ENCODE data around the gene IRX4. TPM values are rescaled to one million over a fixed set of nuclear protein-coding genes. Genes with fewer than 3 reads are reported as not detected.

The IRX4 gene
- total and polyA plus RNA-seq, 9 of the 15 experiments (the other 6 are each of a cell fraction or from before 2014, with no cell fraction given): not detected

- ATAC-seq: no peak
- Histone ChIP-seq H3K9ac (ENCODE audit: insufficient read depth in 1 of 2, low read depth in 2 of 2, low read length in 2 of 2) (no peak overlapping the region), H3K27me3 (ENCODE audit: control insufficient read depth in 2 of 2, insufficient read depth in 2 of 2, low read length in 2 of 2) (peaks cover 68 to 85% of the 10 kb centered on the region in 2 experiments), H4K20me1 (replicated peaks; ENCODE audit: control insufficient read depth, insufficient read depth, low read length) (peaks cover 32% of the 10 kb centered on the region), H3K36me3 (ENCODE audit: control insufficient read depth, insufficient read depth, low read length) (peaks cover 4% of the 10 kb centered on the region; the same call in 1 of the 3 replicates), H3K9me1 (ENCODE audit: control insufficient read depth, insufficient read depth, low read length) (no peaks in the 10 kb centered on the region), H3K4me2 (ENCODE audit: insufficient read depth, low read length) (no peak overlapping the region), H3K9me3 (replicated peaks; ENCODE audit: control insufficient read depth, insufficient read depth, low read depth, low read length) (no peaks in the 10 kb centered on the region), H3K4me1 (replicated peaks in 1 of 2; ENCODE audit: control insufficient read depth in 2 of 2, insufficient read depth in 2 of 2, low read length in 2 of 2) (peaks cover 0 to 12% of the 10 kb centered on the region in 2 experiments; a peak in 1 of 5 replicates), H3K27ac (ENCODE audit: extremely low read depth, low read depth, low read length) (no peak overlapping the region), H3K79me2 (ENCODE audit: control insufficient read depth, insufficient read depth, low read length) (no peaks in the 10 kb centered on the region), H2AFZ (ENCODE audit: low read depth, low read length) (no peak overlapping the region), H3K4me3 (no peak overlapping the region)
- DNase-seq (ENCODE audit: extremely low read depth in 1 of 4, low spot score in 3 of 4): no peak
- FAIRE-seq: peak; percentile 71
- intact Hi-C loops (cut with micrococcal nuclease) (no loop called here), in situ Hi-C loops (cut with MboI) (no loop called here)
- BruUV-seq (replicated peaks): no TSS peak
- WGBS (ENCODE audit: insufficient coverage, low coverage, missing lambda C conversion rate): 2% methylated on average over 21 of the region's 21 CpGs
- ChIA-PET CTCF (ENCODE audit: low intra/inter-chr PET ratio) (no interaction called here), POLR2A (interaction anchor here (0.9 kb wide), 1 partner anchor 14 kb away, joined by 4 read pairs; no protein-coding TSS in a partner anchor)
- TF ChIP-seq ZNF134 (CRISPR knock-in tag; conservative IDR thresholded peaks at IDR 0.05) (no peak), SNIP1 (IDR thresholded peaks at IDR 0.05; ENCODE audit: low read depth) (no peak), NCOA6 (IDR thresholded peaks at IDR 0.05) (no peak), SRSF7 (optimal IDR thresholded peaks at IDR 0.05; ENCODE audit: low read depth, low read length) (no peak), USF1 (CRISPR knock-in tag; IDR thresholded peaks at IDR 0.05) (no peak), PPARD (CRISPR knock-in tag; IDR thresholded peaks at IDR 0.05) (no peak), PURB (CRISPR knock-in tag; IDR thresholded peaks at IDR 0.05; ENCODE audit: low read depth) (no peak), SP1 (CRISPR knock-in tag; IDR thresholded peaks at IDR 0.05) (no peak), CEBPB (tag; IDR thresholded peaks at IDR 0.05) (no peak)
Measured at GRCh38 chr5:1834721-1835429, 47.9 kb downstream of the IRX4 start.

All from K562 (cell line).